Mesothelial cell of epicardium (in vitro differentiated cells): ENCODE results near the gene PDE10A. TPM values are rescaled to one million over a fixed set of nuclear protein-coding genes. Genes with fewer than 3 reads are reported as not detected.

Experiments
- DNase-seq, 2 experiments: peaks; one replicate each; pipeline ENCODE4 v3.0.0; 2021; ENCODE audit warnings: low spot score in 2 of 2; ENCODE audit not compliant: unreplicated experiment in 2 of 2
- H3K27ac Mint-ChIP-seq: 2 replicates; pipeline ENCODE4 v1.8.0; 2021; ENCODE audit warnings: mixed read lengths
- H3K27me3 Mint-ChIP-seq: 2 replicates; pipeline ENCODE4 v1.8.0; 2021; ENCODE audit warnings: low read depth, mixed read lengths
- H3K36me3 Mint-ChIP-seq: 2 replicates; pipeline ENCODE4 v1.8.0; 2021; ENCODE audit warnings: mixed read lengths
- H3K4me1 Mint-ChIP-seq: 2 replicates; pipeline ENCODE4 v1.8.0; 2021; ENCODE audit warnings: mixed read lengths
- H3K4me3 Mint-ChIP-seq: 2 replicates; pipeline ENCODE4 v1.8.0; 2021; ENCODE audit warnings: mild to moderate bottlenecking, moderate library complexity, mixed read lengths
- H3K9me3 Mint-ChIP-seq: 2 replicates; pipeline ENCODE4 v1.8.0; 2021; ENCODE audit warnings: mixed read lengths
- total RNA-seq: library from RNA; stranded (reverse); gene quantifications from 3 replicates; pipeline ENCODE4 v1.2.1, GENCODE V29; 2021
- TF ChIP-seq, protein P1 (sequence below): fragments of 200-600 bp; sonication (generic); IDR thresholded peaks from one replicate; pipeline ENCODE4 v1.5.0; 2021; ENCODE audit warnings: antibody characterized with exemption; ENCODE audit not compliant: unreplicated experiment

Gene PDE10A
- total RNA-seq, 1 donor from 2014 or later: 12.8 TPM

DNA sequence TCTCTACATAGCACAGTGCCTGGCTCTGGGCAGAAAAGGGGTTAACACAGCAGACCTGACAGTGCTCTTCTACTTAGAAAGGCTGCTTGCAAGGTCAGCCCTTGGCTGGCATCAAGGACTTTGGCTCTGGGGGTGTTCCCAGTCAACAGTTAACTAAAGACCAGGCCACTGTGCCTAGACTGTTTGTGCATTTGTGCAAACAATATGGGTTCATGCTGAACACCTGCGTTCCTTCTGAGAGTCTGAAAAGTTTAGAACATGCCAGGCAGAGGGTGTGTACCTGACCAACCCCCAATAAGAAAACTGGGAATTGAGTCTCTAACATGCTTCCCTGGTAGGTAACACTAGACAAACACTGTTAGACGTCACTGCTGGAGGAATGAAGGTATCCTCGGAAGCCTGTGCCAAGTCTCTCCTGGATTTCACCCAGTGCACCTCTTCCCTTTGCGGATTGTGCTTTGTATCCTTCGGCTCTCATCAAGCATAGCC is 110.7 kb downstream of the PDE10A start:
- DNase-seq: no peak
- peaks cover 6% of the 10 kb centered on the region for H3K9me3 Mint-ChIP-seq
- H3K4me1 Mint-ChIP-seq: peaks cover 9% of the 10 kb centered on the region
- TF ChIP-seq, protein P1, sequence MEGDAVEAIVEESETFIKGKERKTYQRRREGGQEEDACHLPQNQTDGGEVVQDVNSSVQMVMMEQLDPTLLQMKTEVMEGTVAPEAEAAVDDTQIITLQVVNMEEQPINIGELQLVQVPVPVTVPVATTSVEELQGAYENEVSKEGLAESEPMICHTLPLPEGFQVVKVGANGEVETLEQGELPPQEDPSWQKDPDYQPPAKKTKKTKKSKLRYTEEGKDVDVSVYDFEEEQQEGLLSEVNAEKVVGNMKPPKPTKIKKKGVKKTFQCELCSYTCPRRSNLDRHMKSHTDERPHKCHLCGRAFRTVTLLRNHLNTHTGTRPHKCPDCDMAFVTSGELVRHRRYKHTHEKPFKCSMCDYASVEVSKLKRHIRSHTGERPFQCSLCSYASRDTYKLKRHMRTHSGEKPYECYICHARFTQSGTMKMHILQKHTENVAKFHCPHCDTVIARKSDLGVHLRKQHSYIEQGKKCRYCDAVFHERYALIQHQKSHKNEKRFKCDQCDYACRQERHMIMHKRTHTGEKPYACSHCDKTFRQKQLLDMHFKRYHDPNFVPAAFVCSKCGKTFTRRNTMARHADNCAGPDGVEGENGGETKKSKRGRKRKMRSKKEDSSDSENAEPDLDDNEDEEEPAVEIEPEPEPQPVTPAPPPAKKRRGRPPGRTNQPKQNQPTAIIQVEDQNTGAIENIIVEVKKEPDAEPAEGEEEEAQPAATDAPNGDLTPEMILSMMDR: no peak
- H3K36me3 Mint-ChIP-seq: no peaks in the 10 kb centered on the region
- H3K4me3 Mint-ChIP-seq: no peak overlapping the region
- H3K27me3 Mint-ChIP-seq: no peaks in the 10 kb centered on the region
- H3K27ac Mint-ChIP-seq: no peak overlapping the region

DNA sequence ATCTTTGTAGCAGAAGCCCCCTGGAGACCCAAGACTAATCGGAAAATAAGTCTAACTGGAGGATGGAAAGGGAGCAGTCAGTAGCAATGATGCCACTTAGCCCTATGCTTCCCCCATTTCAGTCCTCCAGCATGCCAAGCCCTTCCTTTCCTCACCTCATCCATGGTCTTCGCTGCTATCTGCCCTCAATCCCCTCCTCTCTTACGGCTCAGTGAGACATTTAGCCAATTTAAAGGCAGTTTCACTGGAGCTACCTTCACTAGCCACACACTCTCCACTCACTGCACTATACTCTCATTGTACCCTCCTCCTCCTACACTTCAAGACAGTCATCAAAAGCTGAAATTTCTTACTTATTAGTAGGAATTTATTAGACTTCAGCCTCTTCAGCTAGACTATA is 111.2 kb downstream of the PDE10A start:
- no peaks in the 10 kb centered on the region for H3K27me3 Mint-ChIP-seq
- H3K4me1 Mint-ChIP-seq: peaks cover 9% of the 10 kb centered on the region
- peaks cover 6% of the 10 kb centered on the region for H3K9me3 Mint-ChIP-seq
- H3K27ac Mint-ChIP-seq: no peak overlapping the region
- DNase-seq: no peak
- TF ChIP-seq, protein P1: no peak
- H3K36me3 Mint-ChIP-seq: no peaks in the 10 kb centered on the region
- H3K4me3 Mint-ChIP-seq: no peak overlapping the region

DNA sequence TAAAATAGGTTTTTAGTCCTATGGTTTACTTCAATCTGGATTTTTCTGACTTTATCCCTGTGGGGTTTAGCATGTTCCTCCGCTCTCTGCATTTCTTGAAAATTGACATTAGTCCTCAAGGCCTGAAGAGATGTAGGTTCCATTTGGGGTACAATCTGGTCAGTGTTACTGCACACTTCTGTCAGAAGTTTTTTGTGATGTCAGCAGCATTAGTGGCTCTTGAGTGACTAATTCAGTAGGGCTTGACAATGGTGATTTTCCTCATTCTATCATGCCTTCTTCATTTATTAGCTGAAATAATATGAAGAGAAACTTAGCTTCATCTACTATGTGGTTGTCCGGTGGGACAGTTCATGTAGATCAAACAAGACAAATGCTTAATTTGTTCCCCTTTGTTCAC is 114.6 kb downstream of the PDE10A start:
- TF ChIP-seq, protein P1: no peak
- no peak overlapping the region for H3K27ac Mint-ChIP-seq
- H3K27me3 Mint-ChIP-seq: no peaks in the 10 kb centered on the region
- H3K4me3 Mint-ChIP-seq: no peak overlapping the region
- no peak for DNase-seq
- peaks cover 6% of the 10 kb centered on the region for H3K4me1 Mint-ChIP-seq
- H3K36me3 Mint-ChIP-seq: no peaks in the 10 kb centered on the region
- no peaks in the 10 kb centered on the region for H3K9me3 Mint-ChIP-seq

DNA sequence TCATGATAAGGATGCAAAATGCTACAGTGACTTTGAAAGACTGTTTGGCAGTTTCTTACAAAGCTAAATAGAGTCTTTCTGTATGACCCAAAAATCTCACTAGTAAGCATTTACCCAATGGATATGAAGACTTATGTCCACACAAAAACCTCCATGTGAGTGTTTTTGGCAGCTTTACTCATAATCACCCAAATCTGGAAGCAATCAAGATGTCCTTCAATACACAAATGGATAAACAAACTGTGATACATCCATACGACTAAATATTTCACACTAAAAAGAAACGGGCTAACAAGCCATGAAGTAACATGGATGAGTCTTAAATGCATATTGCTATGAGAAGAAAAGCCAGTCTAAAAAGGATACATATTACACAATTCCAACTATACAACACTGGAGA is 117.2 kb downstream of the PDE10A start:
- H3K4me3 Mint-ChIP-seq: no peak overlapping the region

DNA sequence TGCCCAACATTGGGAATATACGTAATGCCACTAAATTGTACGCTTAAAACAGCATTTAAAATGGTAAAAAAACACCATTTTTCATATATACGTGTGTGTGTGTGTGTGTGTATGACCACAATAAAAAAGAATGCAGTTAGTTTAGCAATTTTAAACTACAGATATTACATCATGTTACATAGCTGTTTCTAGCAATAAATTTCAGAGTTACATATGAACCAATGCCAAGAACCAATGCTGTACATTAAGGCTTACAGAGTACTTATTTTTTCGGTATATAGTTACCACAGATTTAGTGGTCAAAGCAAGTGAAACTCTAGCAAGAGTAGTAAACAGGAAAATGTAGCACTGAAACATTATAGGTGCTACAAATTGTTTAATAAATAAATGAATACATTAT is 119.3 kb downstream of the PDE10A start:
- H3K9me3 Mint-ChIP-seq: no peaks in the 10 kb centered on the region
- no peaks in the 10 kb centered on the region for H3K27me3 Mint-ChIP-seq
- no peaks in the 10 kb centered on the region for H3K36me3 Mint-ChIP-seq
- TF ChIP-seq, protein P1: no peak
- no peak overlapping the region for H3K27ac Mint-ChIP-seq
- no peaks in the 10 kb centered on the region for H3K4me1 Mint-ChIP-seq
- H3K4me3 Mint-ChIP-seq: no peak overlapping the region
- no peak for DNase-seq

More for the DNA sequence above, 117.2 kb downstream of the PDE10A start:
- no peak overlapping the region for H3K27ac Mint-ChIP-seq
- no peaks in the 10 kb centered on the region for H3K9me3 Mint-ChIP-seq
- TF ChIP-seq, protein P1: no peak
- DNase-seq: no peak
- H3K36me3 Mint-ChIP-seq: no peaks in the 10 kb centered on the region
- H3K27me3 Mint-ChIP-seq: no peaks in the 10 kb centered on the region
- no peaks in the 10 kb centered on the region for H3K4me1 Mint-ChIP-seq

DNA sequence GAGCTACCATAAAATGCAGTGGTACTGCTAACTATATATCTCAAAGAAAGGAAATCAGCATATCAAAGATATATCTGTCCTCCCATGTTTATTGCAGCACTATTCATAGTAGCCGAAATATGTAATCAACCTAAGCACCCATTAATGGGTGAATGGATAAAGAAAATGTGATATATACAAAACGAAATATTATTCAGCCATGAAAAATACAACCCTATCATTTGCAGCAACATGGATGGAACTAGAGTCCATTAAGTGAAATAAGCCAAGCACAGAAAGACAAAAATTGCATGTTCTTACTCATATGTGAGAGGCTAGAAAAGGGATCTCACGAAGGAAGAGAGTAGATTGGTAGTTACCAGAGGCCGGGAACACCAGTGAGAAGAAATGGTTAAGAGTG is 126.1 kb downstream of the PDE10A start:
- Mint-ChIP-seq H3K9me3 (peaks cover 24% of the 10 kb centered on the region), H3K36me3 (peaks cover 9% of the 10 kb centered on the region), H3K4me1 (peaks cover 8% of the 10 kb centered on the region), H3K4me3 (no peak overlapping the region), H3K27ac (no peak overlapping the region), H3K27me3 (no peaks in the 10 kb centered on the region)
- no peak for DNase-seq
- TF ChIP-seq, protein P1: no peak
